OCI-LY3 (cell line): ENCODE results near the gene CNTN1.

Experiments used
- H2AFZ ChIP-seq: fragments of 200-600, 300-600 bp; shearing (Covaris generic); 2 replicates; pipeline ENCODE4 v1.6.0; 2014; ENCODE audit warnings: antibody characterized with exemption, low read depth, low read length
- H3K27ac ChIP-seq: fragments of 200-600, 300-600 bp; sonication (generic); 2 replicates; pipeline ENCODE4 v1.5.1; 2014; ENCODE audit warnings: mild to moderate bottlenecking, low read length, moderate library complexity, mixed read lengths
- H3K27me3 ChIP-seq: fragments of 200-600, 300-600 bp; sonication (generic); 2 replicates; pipeline ENCODE4 v1.6.1; 2014; ENCODE audit warnings: low read depth, low read length, mixed read lengths
- H3K36me3 ChIP-seq: fragments of 200-600, 300-600 bp; sonication (generic); replicated peaks from 2 replicates; pipeline ENCODE3; 2014; ENCODE audit warnings: low read depth, low read length, mixed read lengths
- H3K4me1 ChIP-seq: fragments of 300-600, 200-600 bp; sonication (generic); 2 replicates; pipeline ENCODE4 v1.6.1; 2014; ENCODE audit warnings: low read length, mixed read lengths
- H3K4me2 ChIP-seq: fragments of 200-600, 300-600 bp; sonication (generic); 2 replicates; pipeline ENCODE4 v1.6.1; 2014; ENCODE audit warnings: low read length, mixed read lengths
- H3K4me3 ChIP-seq: fragments of 300-600, 200-600 bp; sonication (generic); 2 replicates; pipeline ENCODE4 v1.5.1; 2014; ENCODE audit warnings: antibody characterized with exemption, mild to moderate bottlenecking, low read length, moderate library complexity
- H3K79me2 ChIP-seq: fragments of 300-600, 200-600 bp; shearing (Covaris generic); 2 replicates; pipeline ENCODE4 v1.6.1; 2014; ENCODE audit warnings: mild to moderate bottlenecking, low read length, mixed read lengths
- H3K9ac ChIP-seq: fragments of 300-600, 200-600 bp; shearing (Covaris generic); 2 replicates; pipeline ENCODE4 v1.6.0; 2014; ENCODE audit warnings: mild to moderate bottlenecking, low read length, moderate library complexity
- H3K9me3 ChIP-seq: fragments of 200-600, 300-600 bp; shearing (Covaris generic); 2 replicates; pipeline ENCODE4 v1.6.1; 2014; ENCODE audit warnings: low read length, mixed read lengths; ENCODE audit not compliant: insufficient read depth
- H4K20me1 ChIP-seq: fragments of 200-600, 300-600 bp; sonication (generic); 2 replicates; pipeline ENCODE4 v1.6.1; 2016; ENCODE audit warnings: low read length, mixed read lengths; ENCODE audit not compliant: insufficient read depth
- CTCF ChIP-seq: fragments of 200-600, 300-600 bp; sonication (generic); IDR thresholded peaks from 2 replicates; pipeline ENCODE4 v1.5.1; 2014; ENCODE audit warnings: antibody characterized with exemption, low read length, low read depth
- EZH2phosphoT487 ChIP-seq: fragments of 200-600 bp; shearing (Covaris generic); IDR thresholded peaks from 2 replicates; pipeline ENCODE4 v1.6.1; 2018; ENCODE audit warnings: antibody characterized with exemption, mixed run types, low read depth

The CNTN1 gene

GRCh38 chr12:40691913-40692764 lies at the start of gene CNTN1:
Gene CNTN1 (plus strand): TSS chr12:40692439.
- no peak for TF ChIP-seq EZH2phosphoT487
- no peak for TF ChIP-seq CTCF
- Histone ChIP-seq H3K4me1 (no peaks in the 10 kb centered on the region), H3K36me3 (no peaks in the 10 kb centered on the region), H3K9ac (no peak within 1 kb of the TSS), H4K20me1 (no peaks in the 10 kb centered on the region), H3K27me3 (peaks cover 11% of the 10 kb centered on the region; the same call in 1 of the 2 replicates), H3K79me2 (no peaks in the 10 kb centered on the region), H2AFZ (no peak within 1 kb of the TSS), H3K4me2 (no peak within 1 kb of the TSS), H3K27ac (no peak within 1 kb of the TSS), H3K9me3 (no peaks in the 10 kb centered on the region), H3K4me3 (no peak within 1 kb of the TSS)

GRCh38 chr12:40643506-40643905 lies 48.7 kb upstream of the CNTN1 start:
- no peaks in the 10 kb centered on the region for H3K36me3 ChIP-seq
- H4K20me1 ChIP-seq: no peaks in the 10 kb centered on the region
- no peaks in the 10 kb centered on the region for H3K27me3 ChIP-seq
- TF ChIP-seq EZH2phosphoT487 (no peak), CTCF (no peak)
- no peak overlapping the region for H3K4me3 ChIP-seq
- H3K9ac ChIP-seq: no peak overlapping the region
- no peaks in the 10 kb centered on the region for H3K79me2 ChIP-seq
- no peaks in the 10 kb centered on the region for H3K4me1 ChIP-seq
- H3K27ac ChIP-seq: no peak overlapping the region
- no peaks in the 10 kb centered on the region for H3K9me3 ChIP-seq
- no peak overlapping the region for H2AFZ ChIP-seq
- H3K4me2 ChIP-seq: no peak overlapping the region

GRCh38 chr12:40643976-40644375 lies 48.3 kb upstream of the CNTN1 start:
- H3K9me3 ChIP-seq: no peaks in the 10 kb centered on the region
- no peaks in the 10 kb centered on the region for H3K27me3 ChIP-seq
- no peak overlapping the region for H3K27ac ChIP-seq

GRCh38 chr12:40644708-40645107 lies 47.5 kb upstream of the CNTN1 start:
- Histone ChIP-seq H4K20me1 (no peaks in the 10 kb centered on the region), H3K27me3 (no peaks in the 10 kb centered on the region), H3K4me3 (no peak overlapping the region), H3K36me3 (no peaks in the 10 kb centered on the region), H3K9me3 (no peaks in the 10 kb centered on the region), H2AFZ (no peak overlapping the region), H3K79me2 (no peaks in the 10 kb centered on the region), H3K9ac (no peak overlapping the region), H3K4me1 (no peaks in the 10 kb centered on the region), H3K4me2 (no peak overlapping the region), H3K27ac (no peak overlapping the region)
- TF ChIP-seq EZH2phosphoT487 (no peak), CTCF (no peak)

More at GRCh38 chr12:40643976-40644375, 48.3 kb upstream of the CNTN1 start:
- H2AFZ ChIP-seq: no peak overlapping the region
- H3K4me3 ChIP-seq: no peak overlapping the region
- no peak overlapping the region for H3K4me2 ChIP-seq
- no peaks in the 10 kb centered on the region for H4K20me1 ChIP-seq
- no peaks in the 10 kb centered on the region for H3K79me2 ChIP-seq
- no peak for TF ChIP-seq EZH2phosphoT487
- TF ChIP-seq CTCF: no peak
- no peaks in the 10 kb centered on the region for H3K4me1 ChIP-seq
- no peaks in the 10 kb centered on the region for H3K36me3 ChIP-seq
- no peak overlapping the region for H3K9ac ChIP-seq
